ENCODE results near the gene TMEM30B.
"Not testable (repeated sequence)": the region's sequence is repeated elsewhere in the genome, so short reads cannot be mapped to it uniquely, and the experiment has no call there.

Gene TMEM30B

GRCh38 chr14:61253064-61253738 is 27.9 kb downstream of the TMEM30B start:
- in situ Hi-C loops (cut with MboI; ENCODE audit: low sequenced_read_pairs) = loop anchor here (5.0 kb wide), 1 partner anchor 626 kb away; no protein-coding TSS in a partner anchor
- Histone ChIP-seq H3K4me1 (no peaks in the 10 kb centered on the region; the same call in 1 of the 2 replicates), H3K9me3 (no peaks in the 10 kb centered on the region), H3K27me3 (ENCODE audit: low read depth) (no peaks in the 10 kb centered on the region; the same call in 1 of the 2 replicates), H3K36me3 (replicated peaks) (no peaks in the 10 kb centered on the region), H3K4me3 (no peak overlapping the region)
- no peak for DNase-seq (ENCODE audit: low spot score in 2 of 2)

GRCh38 chr14:61252369-61253063 is 28.6 kb downstream of the TMEM30B start:
- no peaks in the 10 kb centered on the region; the same call in 1 of the 2 replicates for H3K27me3 ChIP-seq (ENCODE audit: low read depth)
- no peaks in the 10 kb centered on the region; the same call in 1 of the 2 replicates for H3K4me1 ChIP-seq
- DNase-seq (ENCODE audit: low spot score in 2 of 2) = peak; percentile 71 to 73
- H3K36me3 ChIP-seq (replicated peaks) = no peaks in the 10 kb centered on the region
- no peak overlapping the region for H3K4me3 ChIP-seq
- in situ Hi-C loops (cut with MboI; ENCODE audit: low sequenced_read_pairs) = loop anchor here (5.0 kb wide), 1 partner anchor 625 kb away; no protein-coding TSS in a partner anchor
- no peaks in the 10 kb centered on the region for H3K9me3 ChIP-seq

DNA sequence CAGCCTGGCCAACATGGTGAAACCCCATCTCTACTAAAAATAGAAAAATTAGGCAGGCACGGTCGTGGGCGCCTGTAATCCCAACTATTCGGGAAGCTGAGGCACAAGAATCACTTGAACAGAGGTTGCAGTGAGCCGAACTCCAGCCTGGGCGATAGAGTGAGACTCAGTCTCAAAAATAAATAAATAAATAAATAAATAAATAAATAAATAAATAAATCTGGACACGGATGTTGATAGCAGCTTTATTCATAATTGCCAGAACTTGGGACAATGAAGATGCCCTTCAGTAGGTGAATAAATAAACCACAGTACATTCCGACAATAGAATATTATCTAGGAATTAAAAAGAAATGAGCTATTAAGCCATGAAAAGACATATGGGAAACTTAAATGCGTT is 31.1 kb downstream of the TMEM30B start:
- Histone ChIP-seq H3K36me3 (replicated peaks) (no peaks in the 10 kb centered on the region), H3K4me1 (no peaks in the 10 kb centered on the region; the same call in 1 of the 2 replicates), H3K4me3 (no peak overlapping the region), H3K9me3 (no peaks in the 10 kb centered on the region), H3K27me3 (ENCODE audit: low read depth) (no peaks in the 10 kb centered on the region)
- in situ Hi-C loops (cut with MboI; ENCODE audit: low sequenced_read_pairs) = loop anchor here (5.0 kb wide), 1 partner anchor 623 kb away; no protein-coding TSS in a partner anchor
- DNase-seq (ENCODE audit: low spot score in 2 of 2) = no peak

GRCh38 chr14:61247935-61248334 is 33.2 kb downstream of the TMEM30B start:
- Histone ChIP-seq H3K9me3 (no peaks in the 10 kb centered on the region), H3K36me3 (replicated peaks) (no peaks in the 10 kb centered on the region), H3K4me3 (no peak overlapping the region), H3K27me3 (ENCODE audit: low read depth) (no peaks in the 10 kb centered on the region), H3K4me1 (no peaks in the 10 kb centered on the region; the same call in 1 of the 2 replicates)
- in situ Hi-C loops (cut with MboI; ENCODE audit: low sequenced_read_pairs) = no loop called here
- no peak for DNase-seq (ENCODE audit: low spot score in 2 of 2)

GRCh38 chr14:61246721-61247120 is 34.4 kb downstream of the TMEM30B start:
- in situ Hi-C loops (cut with MboI; ENCODE audit: low sequenced_read_pairs) = no loop called here
- H3K4me3 ChIP-seq = no peak overlapping the region
- H3K27me3 ChIP-seq (ENCODE audit: low read depth) = no peaks in the 10 kb centered on the region
- no peaks in the 10 kb centered on the region for H3K9me3 ChIP-seq
- H3K36me3 ChIP-seq (replicated peaks) = no peaks in the 10 kb centered on the region
- H3K4me1 ChIP-seq = no peaks in the 10 kb centered on the region
- DNase-seq (ENCODE audit: low spot score in 2 of 2) = no peak

DNA sequence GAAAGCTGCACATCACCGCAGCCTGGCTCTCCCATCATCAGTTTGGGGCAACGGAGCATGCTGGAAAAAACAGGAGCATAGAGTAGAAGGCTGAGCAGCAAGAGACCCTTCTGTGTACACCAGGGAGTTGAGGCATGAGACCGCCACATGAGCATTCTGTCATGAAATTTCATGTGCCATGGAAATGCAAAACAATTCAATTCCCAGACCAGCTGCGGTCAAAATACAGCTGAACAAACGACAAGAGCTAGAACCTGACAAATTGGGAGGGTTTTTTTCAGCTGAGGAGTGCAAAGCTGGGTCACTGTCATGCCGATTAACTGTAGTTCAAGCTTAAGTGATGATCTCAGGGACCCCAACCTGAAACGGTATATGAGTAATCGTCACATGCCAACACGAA is 37.1 kb downstream of the TMEM30B start:
- DNase-seq (ENCODE audit: low spot score in 2 of 2) = no peak
- H3K4me1 ChIP-seq = no peaks in the 10 kb centered on the region
- in situ Hi-C loops (cut with MboI; ENCODE audit: low sequenced_read_pairs) = no loop called here

GRCh38 chr14:61240206-61240605 is 40.9 kb downstream of the TMEM30B start:
- Histone ChIP-seq H3K4me1 (no peaks in the 10 kb centered on the region), H3K36me3 (replicated peaks) (no peaks in the 10 kb centered on the region), H3K4me3 (no peak overlapping the region), H3K27me3 (ENCODE audit: low read depth) (no peaks in the 10 kb centered on the region), H3K9me3 (no peaks in the 10 kb centered on the region)
- no peak for DNase-seq (ENCODE audit: low spot score in 2 of 2)
- in situ Hi-C loops (cut with MboI; ENCODE audit: low sequenced_read_pairs) = no loop called here

More for the DNA sequence above, 37.1 kb downstream of the TMEM30B start:
- no peak overlapping the region for H3K4me3 ChIP-seq
- no peaks in the 10 kb centered on the region for H3K27me3 ChIP-seq (ENCODE audit: low read depth)
- H3K9me3 ChIP-seq = no peaks in the 10 kb centered on the region
- no peaks in the 10 kb centered on the region for H3K36me3 ChIP-seq (replicated peaks)

- H3K27me3 ChIP-seq (ENCODE audit: low read depth); H3K36me3 ChIP-seq (replicated peaks); H3K4me1 ChIP-seq; DNase-seq (ENCODE audit: low spot score in 2 of 2); H3K9me3 ChIP-seq; in situ Hi-C loops (cut with MboI; ENCODE audit: low sequenced_read_pairs); H3K4me3 ChIP-seq: not testable (repeated sequence)
These were observed 41.9 kb downstream of the TMEM30B start for GRCh38 chr14:61239285-61239684.

GRCh38 chr14:61238611-61239245 is 42.4 kb downstream of the TMEM30B start:
- in situ Hi-C loops (cut with MboI; ENCODE audit: low sequenced_read_pairs) = no loop called here
- H3K9me3 ChIP-seq = no peaks in the 10 kb centered on the region
- H3K4me3 ChIP-seq = no peak overlapping the region
- no peaks in the 10 kb centered on the region for H3K36me3 ChIP-seq (replicated peaks)
- no peaks in the 10 kb centered on the region for H3K27me3 ChIP-seq (ENCODE audit: low read depth)
- no peaks in the 10 kb centered on the region for H3K4me1 ChIP-seq
- no peak for DNase-seq (ENCODE audit: low spot score in 2 of 2)

GRCh38 chr14:61234215-61234916 is 46.8 kb downstream of the TMEM30B start:
- no peak for DNase-seq (ENCODE audit: low spot score in 2 of 2)
- no peaks in the 10 kb centered on the region for H3K4me1 ChIP-seq
- no peaks in the 10 kb centered on the region for H3K9me3 ChIP-seq
- H3K4me3 ChIP-seq = no peak overlapping the region
- H3K27me3 ChIP-seq (ENCODE audit: low read depth) = no peaks in the 10 kb centered on the region
- no peaks in the 10 kb centered on the region for H3K36me3 ChIP-seq (replicated peaks)
- in situ Hi-C loops (cut with MboI; ENCODE audit: low sequenced_read_pairs) = no loop called here

DNA sequence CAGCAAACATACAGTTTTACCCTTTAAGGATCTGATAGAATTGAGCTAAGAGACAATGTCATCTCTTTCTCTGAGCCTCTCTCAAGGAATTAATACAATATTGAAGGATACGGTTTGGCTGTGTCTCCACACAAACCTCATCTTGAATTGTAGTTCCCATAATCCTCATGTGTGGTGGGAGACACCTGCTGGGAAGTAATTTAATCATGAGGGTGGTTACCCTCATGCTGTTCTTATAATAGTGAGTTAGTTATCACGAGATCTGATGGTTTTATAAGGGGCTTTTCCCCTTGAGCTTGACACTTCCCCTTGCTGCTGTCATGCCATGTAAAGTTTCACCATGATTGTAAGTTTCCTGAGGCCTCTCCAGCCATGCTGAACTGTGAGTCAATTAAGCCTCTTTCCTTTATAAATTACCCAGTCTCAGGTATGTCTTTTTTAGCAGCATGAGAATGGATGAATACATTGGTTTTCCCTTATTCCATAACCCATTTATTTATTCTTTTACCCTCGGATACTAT is 47.6 kb downstream of the TMEM30B start:
- no peak for DNase-seq (ENCODE audit: low spot score in 2 of 2)
- in situ Hi-C loops (cut with MboI; ENCODE audit: low sequenced_read_pairs) = no loop called here

GRCh38 chr14:61231810-61232209 is 49.3 kb downstream of the TMEM30B start:
- in situ Hi-C loops (cut with MboI; ENCODE audit: low sequenced_read_pairs) = no loop called here
- no peaks in the 10 kb centered on the region for H3K36me3 ChIP-seq (replicated peaks)
- no peak for DNase-seq (ENCODE audit: low spot score in 2 of 2)
- H3K4me1 ChIP-seq = no peaks in the 10 kb centered on the region
- no peak overlapping the region for H3K4me3 ChIP-seq
- no peaks in the 10 kb centered on the region for H3K9me3 ChIP-seq
- H3K27me3 ChIP-seq (ENCODE audit: low read depth) = peaks cover 4% of the 10 kb centered on the region; the same call in 1 of the 2 replicates

More for the DNA sequence above, 47.6 kb downstream of the TMEM30B start:
- no peaks in the 10 kb centered on the region for H3K4me1 ChIP-seq
- H3K36me3 ChIP-seq (replicated peaks) = no peaks in the 10 kb centered on the region
- H3K4me3 ChIP-seq = no peak overlapping the region
- H3K27me3 ChIP-seq (ENCODE audit: low read depth) = peaks cover 4% of the 10 kb centered on the region; the same call in 1 of the 2 replicates
- H3K9me3 ChIP-seq = no peaks in the 10 kb centered on the region

DNA sequence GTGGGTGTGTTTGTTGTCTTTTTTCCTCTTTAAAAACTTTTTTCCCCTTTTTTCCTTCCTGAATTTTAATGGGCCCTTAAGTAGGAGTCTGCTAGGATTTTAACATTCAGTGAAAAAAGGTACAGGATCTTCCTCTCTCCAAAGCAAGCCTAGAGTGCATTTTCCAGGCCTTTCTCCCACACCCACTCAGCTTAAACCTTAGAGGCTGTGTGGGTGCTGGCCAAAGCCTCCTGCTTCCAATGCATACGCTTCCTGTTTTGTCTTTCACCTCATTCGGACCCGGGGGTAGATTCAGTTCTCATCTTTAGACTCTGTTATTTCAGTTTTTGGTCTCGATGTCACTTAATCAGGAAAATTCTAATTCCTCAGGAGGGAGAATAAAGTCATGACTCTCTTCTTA is 51.2 kb downstream of the TMEM30B start:
- H3K36me3 ChIP-seq (replicated peaks) = no peaks in the 10 kb centered on the region
- no peak for DNase-seq (ENCODE audit: low spot score in 2 of 2)
- no peak overlapping the region for H3K4me3 ChIP-seq
- H3K4me1 ChIP-seq = no peaks in the 10 kb centered on the region
- peaks cover 4% of the 10 kb centered on the region; the same call in 1 of the 2 replicates for H3K27me3 ChIP-seq (ENCODE audit: low read depth)
- H3K9me3 ChIP-seq = no peaks in the 10 kb centered on the region
- in situ Hi-C loops (cut with MboI; ENCODE audit: low sequenced_read_pairs) = no loop called here
